Hematopoietic multipotent progenitor cell treated with erythropoietin and hydrocortisone succinate and interleukin-3 and kit ligand, for 17 days (in vitro differentiated cells): ENCODE results near the gene DAAM2.

ENCODE experiments used
- DNase-seq: peaks from one replicate; pipeline ENCODE4 v3.0.0-alpha.2; 2015; ENCODE audit warnings: low spot score

DAAM2 gene

GRCh38 chr6:39910164-39910563, 118.0 kb downstream of the DAAM2 start:
- DNase-seq: no peak

GRCh38 chr6:39910744-39911143, 118.6 kb downstream of the DAAM2 start:
- no peak for DNase-seq

GRCh38 chr6:39911513-39912125, 119.4 kb downstream of the DAAM2 start:
- DNase-seq: no peak

GRCh38 chr6:39912446-39912845, 120.3 kb downstream of the DAAM2 start:
- no peak for DNase-seq

GRCh38 chr6:39913391-39913916, 121.3 kb downstream of the DAAM2 start:
- DNase-seq: no peak

GRCh38 chr6:39914239-39914638, 122.1 kb downstream of the DAAM2 start:
- DNase-seq: no peak

- no peak for DNase-seq
These were observed 123.7 kb downstream of the DAAM2 start for GRCh38 chr6:39915866-39916265.

GRCh38 chr6:39917329-39917728, 125.2 kb downstream of the DAAM2 start:
- DNase-seq: no peak

GRCh38 chr6:39917981-39918380, 125.8 kb downstream of the DAAM2 start:
- DNase-seq: no peak

GRCh38 chr6:39918831-39919230, 126.7 kb downstream of the DAAM2 start:
- no peak for DNase-seq

- no peak for DNase-seq
These were observed 128.0 kb downstream of the DAAM2 start for GRCh38 chr6:39920157-39920556.

- no peak for DNase-seq
These were observed 130.6 kb downstream of the DAAM2 start for GRCh38 chr6:39922821-39923220.

- DNase-seq: no peak
These were observed 131.2 kb downstream of the DAAM2 start for GRCh38 chr6:39923394-39923793.

- DNase-seq: no peak
These were observed 131.7 kb downstream of the DAAM2 start for GRCh38 chr6:39923861-39924260.

GRCh38 chr6:39924283-39924682, 132.1 kb downstream of the DAAM2 start:
- no peak for DNase-seq

- DNase-seq: no peak
These were observed 133.2 kb downstream of the DAAM2 start for GRCh38 chr6:39925191-39925930.

GRCh38 chr6:39925931-39926290, 133.7 kb downstream of the DAAM2 start:
- DNase-seq: no peak

- DNase-seq: no peak
These were observed 134.5 kb downstream of the DAAM2 start for GRCh38 chr6:39926668-39927067.

GRCh38 chr6:39927159-39927558, 135.0 kb downstream of the DAAM2 start:
- no peak for DNase-seq

- no peak for DNase-seq
These were observed 137.0 kb downstream of the DAAM2 start for GRCh38 chr6:39929039-39929732.

- no peak for DNase-seq
These were observed 137.7 kb downstream of the DAAM2 start for GRCh38 chr6:39929733-39930461.

GRCh38 chr6:39930540-39930939, 138.4 kb downstream of the DAAM2 start:
- DNase-seq: no peak
